GM23338 (cell line): ENCODE data around the gene SCN7A. TPM values are rescaled to one million over a fixed set of nuclear protein-coding genes. Genes with fewer than 3 reads are reported as not detected.

Source experiments
- ATAC-seq: fragments of 200-7000 bp; cut with Tn5 transposase; 3 replicates; pipeline ENCODE4 v1.9.1; 2020
- DNase-seq: peaks from one replicate; pipeline ENCODE4 v3.0.0-alpha.2; 2015; ENCODE audit warnings: low spot score
- H2AFZ ChIP-seq: fragments of 200-600 bp; sonication (generic); 2 replicates; pipeline ENCODE4 v1.8.0; 2016; ENCODE audit warnings: antibody characterized with exemption, mild to moderate bottlenecking, moderate library complexity
- H3F3A ChIP-seq: fragments of 200-600 bp; sonication (generic); replicated peaks from 2 replicates; pipeline ENCODE4 v1.8.0; 2017; ENCODE audit warnings: antibody characterized with exemption, mixed run types, low read depth
- H3K27ac ChIP-seq: fragments of 200-600 bp; sonication (generic); 2 replicates; pipeline ENCODE4 v1.6.1; 2016; ENCODE audit warnings: low read depth
- H3K27me3 ChIP-seq: fragments of 200-600 bp; sonication (generic); 2 replicates; pipeline ENCODE4 v1.8.0; 2016; ENCODE audit warnings: mild to moderate bottlenecking, mixed run types, moderate library complexity; ENCODE audit not compliant: insufficient read depth
- H3K36me3 ChIP-seq: fragments of 200-600 bp; sonication (generic); 2 replicates; pipeline ENCODE4 v1.8.0; 2016; ENCODE audit warnings: mild to moderate bottlenecking; ENCODE audit not compliant: insufficient read depth
- H3K4me1 ChIP-seq: fragments of 200-600 bp; sonication (generic); 2 replicates; pipeline ENCODE4 v1.8.0; 2016; ENCODE audit warnings: mild to moderate bottlenecking, moderate library complexity; ENCODE audit not compliant: insufficient read depth
- H3K4me2 ChIP-seq: fragments of 200-600 bp; sonication (generic); 2 replicates; pipeline ENCODE4 v1.7.1; 2017; ENCODE audit warnings: mixed run types
- H3K4me3 ChIP-seq: fragments of 200-600 bp; sonication (generic); 2 replicates; pipeline ENCODE4 v1.6.1; 2016; ENCODE audit warnings: mixed run types
- H3K79me2 ChIP-seq: fragments of 200-600 bp; sonication (generic); replicated peaks from 2 replicates; pipeline ENCODE4 v1.8.0; 2017; ENCODE audit warnings: mild to moderate bottlenecking; ENCODE audit not compliant: insufficient read depth
- H3K9me2 ChIP-seq: fragments of 200-600 bp; sonication (generic); 2 replicates; pipeline ENCODE4 v1.8.0; 2017; ENCODE audit not compliant: insufficient read depth
- H4K20me1 ChIP-seq: fragments of 200-600 bp; sonication (generic); replicated peaks from 2 replicates; pipeline ENCODE4 v1.8.0; 2017; ENCODE audit warnings: mild to moderate bottlenecking; ENCODE audit not compliant: insufficient read depth
- H3K27ac Mint-ChIP-seq: 2 replicates; pipeline ENCODE4 v1.8.0; 2020; ENCODE audit warnings: inconsistent platforms, mild to moderate bottlenecking, moderate library complexity, mixed read lengths
- H3K27me3 Mint-ChIP-seq: 3 replicates; pipeline ENCODE4 v1.8.0; 2022; ENCODE audit warnings: low read depth, mild to moderate bottlenecking, moderate library complexity, mixed read lengths, inconsistent platforms; ENCODE audit not compliant: insufficient read depth, poor library complexity
- H3K36me3 Mint-ChIP-seq: 3 replicates; pipeline ENCODE4 v1.8.0; 2021; ENCODE audit warnings: low read depth, mild to moderate bottlenecking, inconsistent platforms, moderate library complexity, mixed read lengths
- H3K4me1 Mint-ChIP-seq: 3 replicates; pipeline ENCODE4 v1.8.0; 2020; ENCODE audit warnings: mild to moderate bottlenecking, inconsistent platforms, mixed read lengths
- H3K4me3 Mint-ChIP-seq: 3 replicates; pipeline ENCODE4 v1.8.0; 2021; ENCODE audit warnings: moderate library complexity, mild to moderate bottlenecking, inconsistent platforms, mixed read lengths
- H3K9me3 Mint-ChIP-seq: 3 replicates; pipeline ENCODE4 v1.8.0; 2020; ENCODE audit warnings: moderate library complexity, mild to moderate bottlenecking, inconsistent platforms, mixed read lengths
- CREB1 ChIP-seq: fragments of 250-450 bp; sonication (Bioruptor Pico); IDR thresholded peaks from 2 replicates; pipeline ENCODE4 v1.5.0; 2020; ENCODE audit warnings: low read depth, mild to moderate bottlenecking, moderate library complexity
- EZH2 ChIP-seq: fragments of 200-600 bp; sonication (generic); IDR thresholded peaks from one replicate; pipeline ENCODE4 v1.8.0; 2017; ENCODE audit warnings: antibody characterized with exemption, mild to moderate bottlenecking, low read depth; ENCODE audit not compliant: unreplicated experiment
- NANOG ChIP-seq: IDR thresholded peaks from 2 replicates; pipeline ENCODE4 v1.6.1; 2016; ENCODE audit warnings: antibody characterized with exemption, borderline replicate concordance
- ZNF331 ChIP-seq: fragments of 250-450 bp; sonication (Bioruptor Pico); IDR thresholded peaks from 2 replicates; pipeline ENCODE4 v1.5.0; 2020; ENCODE audit warnings: low read depth, mild to moderate bottlenecking, moderate library complexity
- ZNF462 ChIP-seq: fragments of 250-450 bp; sonication (Bioruptor Pico); IDR thresholded peaks from 2 replicates; pipeline ENCODE4 v1.5.0; 2020; ENCODE audit warnings: mild to moderate bottlenecking, moderate library complexity
- polyA plus RNA-seq: library from polyadenylated mRNA; unstranded; fragments of >200 nt; fragmentation: Nextera tagmentation; extraction: Ambion mirVana; gene quantifications from 2 replicates; pipeline ENCODE4 v1.2.1, GENCODE V29; 2016
- total RNA-seq: library from RNA; depleted of rRNA; stranded (reverse); fragments of >200 nt; shearing (Covaris generic); gene quantifications from 2 replicates; pipeline ENCODE4 v1.2.3, GENCODE V29; 2014
- TF ChIP-seq, protein P1 (sequence below): IDR thresholded peaks from one replicate; pipeline ENCODE4 v1.6.1; 2018; ENCODE audit warnings: antibody characterized with exemption; ENCODE audit not compliant: unreplicated experiment
- TF ChIP-seq, protein P2 (sequence below): IDR thresholded peaks from 2 replicates; pipeline ENCODE4 v1.6.1; 2016; ENCODE audit warnings: antibody characterized with exemption

SCN7A gene
- total and polyA plus RNA-seq, 2 experiments from 2014 or later: 0.10 to 0.42 TPM

DNA sequence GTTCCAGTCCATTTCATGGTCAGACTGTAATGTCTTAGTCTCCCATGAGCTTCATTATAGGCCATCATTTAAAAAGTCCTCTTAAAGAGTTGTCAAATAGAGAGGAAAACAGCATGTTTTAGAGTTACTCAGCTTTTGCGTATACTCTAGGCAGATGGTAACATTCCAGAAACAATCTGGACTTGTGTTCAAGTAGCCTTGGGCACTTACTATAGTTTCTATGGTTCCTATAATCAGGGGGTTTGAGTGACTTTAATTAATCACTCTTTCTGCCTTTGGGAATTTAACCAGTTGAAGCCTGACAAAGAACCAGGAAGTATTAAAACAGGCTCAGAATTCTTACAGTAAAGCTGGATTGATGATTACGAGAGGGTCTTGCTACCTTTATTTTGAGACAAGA, 42.1 kb upstream of the SCN7A start (continued):
- TF ChIP-seq ZNF462: no peak

- Mint-ChIP-seq H3K4me1 (peaks cover 10% of the 10 kb centered on the region), H3K4me3 (no peak overlapping the region), H3K27ac (no peak overlapping the region), H3K36me3 (no peaks in the 10 kb centered on the region), H3K9me3 (no peaks in the 10 kb centered on the region), H3K27me3 (peaks cover 2% of the 10 kb centered on the region)
- Histone ChIP-seq H3K36me3 (no peaks in the 10 kb centered on the region), H4K20me1 (no peaks in the 10 kb centered on the region), H3K27ac (no peak overlapping the region), H3K79me2 (no peaks in the 10 kb centered on the region), H3K27me3 (no peaks in the 10 kb centered on the region), H3K4me3 (no peak overlapping the region), H2AFZ (no peak overlapping the region), H3F3A (no peaks in the 10 kb centered on the region), H3K4me2 (no peak overlapping the region), H3K9me2 (no peaks in the 10 kb centered on the region), H3K4me1 (peaks cover 6% of the 10 kb centered on the region; the same call in 1 of the 2 replicates)
- ATAC-seq (no peak), DNase-seq (no peak)
- TF ChIP-seq EZH2 (no peak), ZNF331 (CRISPR knock-in tag) (no peak), NANOG (no peak), CREB1 (CRISPR knock-in tag) (no peak)
- TF ChIP-seq, protein P1, sequence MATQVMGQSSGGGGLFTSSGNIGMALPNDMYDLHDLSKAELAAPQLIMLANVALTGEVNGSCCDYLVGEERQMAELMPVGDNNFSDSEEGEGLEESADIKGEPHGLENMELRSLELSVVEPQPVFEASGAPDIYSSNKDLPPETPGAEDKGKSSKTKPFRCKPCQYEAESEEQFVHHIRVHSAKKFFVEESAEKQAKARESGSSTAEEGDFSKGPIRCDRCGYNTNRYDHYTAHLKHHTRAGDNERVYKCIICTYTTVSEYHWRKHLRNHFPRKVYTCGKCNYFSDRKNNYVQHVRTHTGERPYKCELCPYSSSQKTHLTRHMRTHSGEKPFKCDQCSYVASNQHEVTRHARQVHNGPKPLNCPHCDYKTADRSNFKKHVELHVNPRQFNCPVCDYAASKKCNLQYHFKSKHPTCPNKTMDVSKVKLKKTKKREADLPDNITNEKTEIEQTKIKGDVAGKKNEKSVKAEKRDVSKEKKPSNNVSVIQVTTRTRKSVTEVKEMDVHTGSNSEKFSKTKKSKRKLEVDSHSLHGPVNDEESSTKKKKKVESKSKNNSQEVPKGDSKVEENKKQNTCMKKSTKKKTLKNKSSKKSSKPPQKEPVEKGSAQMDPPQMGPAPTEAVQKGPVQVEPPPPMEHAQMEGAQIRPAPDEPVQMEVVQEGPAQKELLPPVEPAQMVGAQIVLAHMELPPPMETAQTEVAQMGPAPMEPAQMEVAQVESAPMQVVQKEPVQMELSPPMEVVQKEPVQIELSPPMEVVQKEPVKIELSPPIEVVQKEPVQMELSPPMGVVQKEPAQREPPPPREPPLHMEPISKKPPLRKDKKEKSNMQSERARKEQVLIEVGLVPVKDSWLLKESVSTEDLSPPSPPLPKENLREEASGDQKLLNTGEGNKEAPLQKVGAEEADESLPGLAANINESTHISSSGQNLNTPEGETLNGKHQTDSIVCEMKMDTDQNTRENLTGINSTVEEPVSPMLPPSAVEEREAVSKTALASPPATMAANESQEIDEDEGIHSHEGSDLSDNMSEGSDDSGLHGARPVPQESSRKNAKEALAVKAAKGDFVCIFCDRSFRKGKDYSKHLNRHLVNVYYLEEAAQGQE: no peak
- TF ChIP-seq, protein P2, sequence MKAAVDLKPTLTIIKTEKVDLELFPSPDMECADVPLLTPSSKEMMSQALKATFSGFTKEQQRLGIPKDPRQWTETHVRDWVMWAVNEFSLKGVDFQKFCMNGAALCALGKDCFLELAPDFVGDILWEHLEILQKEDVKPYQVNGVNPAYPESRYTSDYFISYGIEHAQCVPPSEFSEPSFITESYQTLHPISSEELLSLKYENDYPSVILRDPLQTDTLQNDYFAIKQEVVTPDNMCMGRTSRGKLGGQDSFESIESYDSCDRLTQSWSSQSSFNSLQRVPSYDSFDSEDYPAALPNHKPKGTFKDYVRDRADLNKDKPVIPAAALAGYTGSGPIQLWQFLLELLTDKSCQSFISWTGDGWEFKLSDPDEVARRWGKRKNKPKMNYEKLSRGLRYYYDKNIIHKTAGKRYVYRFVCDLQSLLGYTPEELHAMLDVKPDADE: no peak
Measured at GRCh38 chr2:166521155-166521554, 27.1 kb upstream of the SCN7A start.
